Measurements from ENCODE around the gene RSPRY1. TPM values are rescaled to one million over a fixed set of nuclear protein-coding genes. Genes with fewer than 3 reads are reported as not detected.

RSPRY1 gene
- total RNA-seq, 1 experiment from 2014 or later = 57.7 TPM

DNA sequence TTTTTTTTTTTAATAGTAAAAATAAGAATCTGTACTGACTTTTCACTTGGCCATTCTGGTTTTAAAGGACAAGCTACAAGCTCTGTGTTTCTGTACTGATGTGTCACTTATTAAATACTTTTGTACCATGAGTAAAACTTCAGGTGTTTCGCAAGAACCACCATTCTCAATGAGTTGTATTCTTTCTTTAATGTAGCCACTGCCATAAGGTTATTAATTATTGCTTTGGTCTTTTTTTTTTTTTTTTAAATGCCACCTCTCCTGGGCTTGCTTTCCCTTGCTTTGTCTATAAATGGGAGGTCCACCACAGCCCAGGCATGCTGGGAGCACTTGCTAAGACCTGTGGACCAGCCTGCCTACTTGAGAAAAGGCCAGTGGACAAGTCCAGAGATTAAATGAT lies 67.3 kb downstream of the RSPRY1 start:
- no TSS peak for BruUV-seq (replicated peaks)
- POLR2A ChIA-PET = no interaction called here
- Histone ChIP-seq H3K36me3 (ENCODE audit: control insufficient read depth, insufficient read depth, low read length) (peaks cover 9% of the 10 kb centered on the region), H3K4me3 (ENCODE audit: low read depth, low read length) (no peak overlapping the region), H3K4me1 (no peaks in the 10 kb centered on the region), H3K27me3 (replicated peaks; ENCODE audit: control insufficient read depth, insufficient read depth, low read length) (no peaks in the 10 kb centered on the region), H3K9me3 (no peaks in the 10 kb centered on the region; the same call in 1 of the 2 replicates)
- Mint-ChIP-seq H3K36me3 (ENCODE audit: insufficient read depth, unreplicated experiment) (peaks cover 81% of the 10 kb centered on the region), H3K4me3 (ENCODE audit: unreplicated experiment) (no peak overlapping the region), H3K27me3 (ENCODE audit: insufficient read depth, unreplicated experiment) (no peaks in the 10 kb centered on the region), H3K9me3 (ENCODE audit: unreplicated experiment) (peaks cover 9% of the 10 kb centered on the region), H3K4me1 (ENCODE audit: low read depth, unreplicated experiment) (no peaks in the 10 kb centered on the region), H3K27ac (ENCODE audit: unreplicated experiment) (no peak overlapping the region)
- CTCF ChIA-PET = interaction anchor here (0.7 to 1.0 kb wide), 2 partner anchors 46 to 168 kb away, joined by 3 read pairs; no protein-coding TSS in a partner anchor
- TF ChIP-seq, protein P1, sequence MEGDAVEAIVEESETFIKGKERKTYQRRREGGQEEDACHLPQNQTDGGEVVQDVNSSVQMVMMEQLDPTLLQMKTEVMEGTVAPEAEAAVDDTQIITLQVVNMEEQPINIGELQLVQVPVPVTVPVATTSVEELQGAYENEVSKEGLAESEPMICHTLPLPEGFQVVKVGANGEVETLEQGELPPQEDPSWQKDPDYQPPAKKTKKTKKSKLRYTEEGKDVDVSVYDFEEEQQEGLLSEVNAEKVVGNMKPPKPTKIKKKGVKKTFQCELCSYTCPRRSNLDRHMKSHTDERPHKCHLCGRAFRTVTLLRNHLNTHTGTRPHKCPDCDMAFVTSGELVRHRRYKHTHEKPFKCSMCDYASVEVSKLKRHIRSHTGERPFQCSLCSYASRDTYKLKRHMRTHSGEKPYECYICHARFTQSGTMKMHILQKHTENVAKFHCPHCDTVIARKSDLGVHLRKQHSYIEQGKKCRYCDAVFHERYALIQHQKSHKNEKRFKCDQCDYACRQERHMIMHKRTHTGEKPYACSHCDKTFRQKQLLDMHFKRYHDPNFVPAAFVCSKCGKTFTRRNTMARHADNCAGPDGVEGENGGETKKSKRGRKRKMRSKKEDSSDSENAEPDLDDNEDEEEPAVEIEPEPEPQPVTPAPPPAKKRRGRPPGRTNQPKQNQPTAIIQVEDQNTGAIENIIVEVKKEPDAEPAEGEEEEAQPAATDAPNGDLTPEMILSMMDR (IDR thresholded peaks at IDR 0.05; ENCODE audit: insufficient read depth in 1 of 2, low read depth in 1 of 2, low read length in 1 of 2, severe bottlenecking in 1 of 2, unreplicated experiment in 1 of 2) = no peak
- DNase-seq = peak in 1 of 2 experiments; percentile 21
- intact Hi-C loops (cut with micrococcal nuclease; ENCODE audit: unreplicated experiment) = no loop called here

DNA sequence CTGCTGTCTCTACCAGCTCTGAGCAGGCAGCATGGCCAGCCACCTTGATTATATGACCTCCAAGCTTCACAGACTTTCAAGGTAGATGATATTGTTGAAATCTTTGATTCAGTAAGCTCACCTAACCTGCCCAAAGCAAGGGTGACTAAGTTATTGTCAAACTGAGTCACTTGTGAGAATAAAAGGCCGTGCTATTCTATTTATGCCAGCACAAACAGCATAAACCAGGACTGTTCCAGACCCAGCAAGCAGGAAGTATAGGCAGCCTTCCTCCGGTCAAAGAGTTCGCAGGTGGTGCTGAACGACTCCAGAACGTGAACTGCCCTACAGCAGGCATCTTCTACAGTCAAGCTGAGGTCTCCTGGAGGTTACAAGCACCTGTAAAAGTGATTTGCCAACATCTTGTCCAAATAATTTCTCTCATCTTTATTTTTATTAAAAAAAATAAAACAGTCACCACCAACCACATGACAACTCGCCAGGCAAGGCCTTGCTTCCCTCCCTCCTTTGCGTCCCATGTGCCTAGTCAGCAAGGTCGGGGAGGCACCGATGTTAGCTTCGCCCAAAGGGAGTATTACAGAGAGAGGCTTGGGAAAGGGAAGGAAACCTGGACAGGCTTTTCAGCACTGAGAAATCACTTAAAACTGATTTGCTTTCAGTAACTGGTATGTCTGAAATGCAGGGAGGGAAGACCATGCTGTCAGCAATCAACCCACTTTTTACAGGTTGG lies 69.7 kb downstream of the RSPRY1 start:
- Mint-ChIP-seq H3K9me3 (ENCODE audit: unreplicated experiment) (peaks cover 9% of the 10 kb centered on the region), H3K4me1 (ENCODE audit: low read depth, unreplicated experiment) (no peaks in the 10 kb centered on the region), H3K27ac (ENCODE audit: unreplicated experiment) (no peak overlapping the region), H3K27me3 (ENCODE audit: insufficient read depth, unreplicated experiment) (no peaks in the 10 kb centered on the region), H3K4me3 (ENCODE audit: unreplicated experiment) (no peak overlapping the region), H3K36me3 (ENCODE audit: insufficient read depth, unreplicated experiment) (peaks cover 76% of the 10 kb centered on the region)
- TF ChIP-seq, protein P1 (IDR thresholded peaks at IDR 0.05; ENCODE audit: insufficient read depth in 1 of 2, low read depth in 1 of 2, low read length in 1 of 2, severe bottlenecking in 1 of 2, unreplicated experiment in 1 of 2) = no peak
- POLR2A ChIA-PET = interaction anchor here (0.5 to 1.1 kb wide), 2 partner anchors 10 kb away, joined by 4 read pairs; no protein-coding TSS in a partner anchor
- Histone ChIP-seq H3K4me3 (ENCODE audit: low read depth, low read length) (no peak overlapping the region), H3K36me3 (ENCODE audit: control insufficient read depth, insufficient read depth, low read length) (peaks cover 8% of the 10 kb centered on the region), H3K27me3 (replicated peaks; ENCODE audit: control insufficient read depth, insufficient read depth, low read length) (no peaks in the 10 kb centered on the region), H3K4me1 (no peaks in the 10 kb centered on the region), H3K9me3 (no peaks in the 10 kb centered on the region; the same call in 1 of the 2 replicates)
- intact Hi-C loops (cut with micrococcal nuclease; ENCODE audit: unreplicated experiment) = no loop called here
- no TSS peak for BruUV-seq (replicated peaks)
- DNase-seq = peak in 1 of 2 experiments; percentile 13
- CTCF ChIA-PET = no interaction called here

DNA sequence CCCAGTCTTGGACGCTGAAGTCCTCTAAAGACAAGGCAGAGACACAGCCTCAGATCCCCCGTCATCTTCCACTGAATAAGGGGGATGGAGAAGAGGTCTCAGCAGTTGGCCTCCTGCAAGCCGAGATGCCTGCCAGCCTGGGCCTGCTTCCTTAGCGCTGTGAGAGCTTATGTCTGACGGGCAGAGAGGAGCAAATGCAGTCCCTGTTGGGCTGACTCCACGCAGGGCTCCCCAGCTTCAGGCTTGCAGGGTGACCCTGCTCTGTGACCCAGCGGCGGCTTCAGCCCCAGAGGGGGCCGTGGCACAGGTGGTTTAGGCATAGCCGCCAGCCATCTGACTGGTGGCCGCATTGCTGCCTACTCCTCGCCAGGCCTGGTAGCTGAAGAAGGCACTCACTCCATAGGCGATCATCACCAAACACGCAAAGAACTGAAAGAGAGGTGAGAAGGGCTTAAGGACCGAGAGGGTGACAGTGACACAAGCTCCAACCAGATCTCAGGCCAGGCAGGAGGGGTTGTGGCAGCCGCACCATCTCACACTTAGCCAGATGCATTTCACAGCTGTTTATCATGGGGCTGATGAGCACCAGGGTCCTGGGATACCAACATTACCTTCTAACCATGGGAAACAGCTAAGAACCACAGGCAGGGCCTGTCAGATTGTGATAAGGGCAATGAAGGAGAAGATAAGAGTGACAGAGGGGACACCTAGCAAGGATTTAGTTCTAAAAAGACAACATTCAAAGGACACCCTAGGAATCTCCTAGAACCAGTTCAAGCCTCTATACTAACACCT lies 70.7 kb downstream of the RSPRY1 start:
- no TSS peak for BruUV-seq (replicated peaks)
- no peaks in the 10 kb centered on the region for H3K27me3 ChIP-seq (replicated peaks; ENCODE audit: control insufficient read depth, insufficient read depth, low read length)
- TF ChIP-seq, protein P1 (IDR thresholded peaks at IDR 0.05; ENCODE audit: insufficient read depth in 1 of 2, low read depth in 1 of 2, low read length in 1 of 2, severe bottlenecking in 1 of 2, unreplicated experiment in 1 of 2) = no peak
- no peaks in the 10 kb centered on the region for H3K4me1 ChIP-seq
- intact Hi-C loops (cut with micrococcal nuclease; ENCODE audit: unreplicated experiment) = no loop called here
- no peaks in the 10 kb centered on the region; the same call in 1 of the 2 replicates for H3K9me3 ChIP-seq
- CTCF ChIA-PET = no interaction called here
- H3K36me3 Mint-ChIP-seq (ENCODE audit: insufficient read depth, unreplicated experiment) = peaks cover 66% of the 10 kb centered on the region
- H3K36me3 ChIP-seq (ENCODE audit: control insufficient read depth, insufficient read depth, low read length) = peaks cover 7% of the 10 kb centered on the region
- H3K4me3 Mint-ChIP-seq (ENCODE audit: unreplicated experiment) = no peak overlapping the region
- H3K4me1 Mint-ChIP-seq (ENCODE audit: low read depth, unreplicated experiment) = no peaks in the 10 kb centered on the region
- POLR2A ChIA-PET = interaction anchor here (0.5 kb wide), 1 partner anchor 11 kb away, joined by 4 read pairs; no protein-coding TSS in a partner anchor
- no peak overlapping the region for H3K27ac Mint-ChIP-seq (ENCODE audit: unreplicated experiment)
- peaks cover 9% of the 10 kb centered on the region for H3K9me3 Mint-ChIP-seq (ENCODE audit: unreplicated experiment)
- peak in 1 of 2 experiments; percentile 21 for DNase-seq
- H3K27me3 Mint-ChIP-seq (ENCODE audit: insufficient read depth, unreplicated experiment) = no peaks in the 10 kb centered on the region
- H3K4me3 ChIP-seq (ENCODE audit: low read depth, low read length) = no peak overlapping the region

All from Caco-2 (cell line).